Measurements from ENCODE around the gene ESYT3. TPM values are rescaled to one million over a fixed set of nuclear protein-coding genes. Genes with fewer than 3 reads are reported as not detected.

ESYT3 gene, protein sequence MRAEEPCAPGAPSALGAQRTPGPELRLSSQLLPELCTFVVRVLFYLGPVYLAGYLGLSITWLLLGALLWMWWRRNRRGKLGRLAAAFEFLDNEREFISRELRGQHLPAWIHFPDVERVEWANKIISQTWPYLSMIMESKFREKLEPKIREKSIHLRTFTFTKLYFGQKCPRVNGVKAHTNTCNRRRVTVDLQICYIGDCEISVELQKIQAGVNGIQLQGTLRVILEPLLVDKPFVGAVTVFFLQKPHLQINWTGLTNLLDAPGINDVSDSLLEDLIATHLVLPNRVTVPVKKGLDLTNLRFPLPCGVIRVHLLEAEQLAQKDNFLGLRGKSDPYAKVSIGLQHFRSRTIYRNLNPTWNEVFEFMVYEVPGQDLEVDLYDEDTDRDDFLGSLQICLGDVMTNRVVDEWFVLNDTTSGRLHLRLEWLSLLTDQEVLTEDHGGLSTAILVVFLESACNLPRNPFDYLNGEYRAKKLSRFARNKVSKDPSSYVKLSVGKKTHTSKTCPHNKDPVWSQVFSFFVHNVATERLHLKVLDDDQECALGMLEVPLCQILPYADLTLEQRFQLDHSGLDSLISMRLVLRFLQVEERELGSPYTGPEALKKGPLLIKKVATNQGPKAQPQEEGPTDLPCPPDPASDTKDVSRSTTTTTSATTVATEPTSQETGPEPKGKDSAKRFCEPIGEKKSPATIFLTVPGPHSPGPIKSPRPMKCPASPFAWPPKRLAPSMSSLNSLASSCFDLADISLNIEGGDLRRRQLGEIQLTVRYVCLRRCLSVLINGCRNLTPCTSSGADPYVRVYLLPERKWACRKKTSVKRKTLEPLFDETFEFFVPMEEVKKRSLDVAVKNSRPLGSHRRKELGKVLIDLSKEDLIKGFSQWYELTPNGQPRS
- 0.61 and 1.2 TPM in 2 replicates for total RNA-seq

DNA sequence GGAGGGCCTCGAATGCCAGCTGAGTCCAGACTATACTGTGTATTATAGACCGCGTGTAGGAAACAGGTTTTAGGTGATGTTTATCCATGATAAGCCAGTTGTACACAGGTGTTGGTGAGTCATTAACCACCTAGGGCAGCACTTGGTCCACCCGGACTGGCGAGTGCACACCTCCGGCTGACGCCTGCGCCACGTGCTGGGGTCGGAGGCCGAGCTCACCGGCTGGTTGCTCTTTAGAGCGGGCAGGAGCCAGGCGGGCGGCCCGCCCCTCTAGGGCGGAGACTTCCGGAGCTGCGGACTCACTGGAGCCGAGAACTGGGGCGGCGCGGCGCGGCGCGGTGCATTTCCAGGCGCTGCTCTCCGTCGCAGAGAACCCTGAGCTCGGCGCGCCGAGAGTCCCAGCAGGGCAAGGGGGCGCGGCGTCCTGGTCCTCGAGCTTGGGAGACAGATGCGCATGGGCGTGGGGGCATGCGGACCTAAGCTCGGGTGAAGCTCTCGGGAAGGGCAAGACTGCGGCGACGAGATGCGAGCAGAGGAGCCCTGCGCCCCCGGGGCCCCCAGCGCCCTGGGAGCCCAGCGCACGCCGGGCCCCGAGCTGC lies at the start of gene ESYT3:
ESYT3 (plus strand) TSS at position 341 of the 599 bp plus-strand sequence; CDS start at position 524, 183 bp downstream.
- intact Hi-C loops (cut with micrococcal nuclease): loop anchor here (10.0 kb wide), 1 partner anchor 250 kb away; the partner anchor contains the start of gene ARMC8

DNA sequence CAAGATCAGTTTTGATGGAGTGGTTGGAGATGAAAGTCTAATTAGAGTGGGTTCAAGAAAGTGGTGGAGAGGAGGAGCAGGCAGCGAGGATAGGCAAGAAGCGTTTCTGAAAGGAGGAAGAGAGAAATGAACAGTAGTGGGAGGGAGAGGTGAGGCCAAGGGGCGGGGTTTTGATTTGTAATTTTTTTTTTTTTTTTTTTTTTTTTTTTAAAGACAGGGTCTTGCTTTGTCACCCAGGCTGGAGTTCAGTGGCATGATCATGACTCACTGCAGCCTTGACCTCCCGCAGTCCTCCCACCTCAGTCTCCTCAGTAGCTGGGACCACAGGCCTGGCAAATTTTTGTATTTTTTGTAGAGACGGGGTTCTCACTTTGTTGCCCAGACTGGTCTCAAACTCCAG lies 49.4 kb upstream of the ESYT3 start:
- intact Hi-C loops (cut with micrococcal nuclease): no loop called here

DNA sequence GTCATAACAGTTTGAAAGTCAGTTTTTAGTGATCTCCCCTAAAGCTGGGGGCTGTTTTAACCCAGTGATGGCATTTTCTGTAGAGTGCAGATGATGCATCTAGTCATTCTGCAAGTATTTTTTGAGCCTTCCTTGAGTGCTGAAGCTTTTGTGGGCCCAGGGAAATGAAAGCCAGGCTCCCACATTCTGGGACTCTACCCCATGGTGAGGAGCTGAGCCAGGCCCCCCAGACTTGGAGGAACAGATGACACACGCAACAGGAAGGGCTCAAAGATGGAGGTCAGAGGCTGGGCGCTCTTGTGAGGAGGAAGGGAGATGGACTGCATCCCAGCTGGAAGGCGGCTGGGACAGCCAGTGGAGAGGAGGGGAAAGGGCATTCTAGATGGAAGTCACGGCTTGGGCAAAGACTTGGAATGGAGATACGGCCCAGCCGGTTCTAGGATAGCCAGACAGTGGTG lies 45.2 kb upstream of the ESYT3 start:
- intact Hi-C loops (cut with micrococcal nuclease): no loop called here

DNA sequence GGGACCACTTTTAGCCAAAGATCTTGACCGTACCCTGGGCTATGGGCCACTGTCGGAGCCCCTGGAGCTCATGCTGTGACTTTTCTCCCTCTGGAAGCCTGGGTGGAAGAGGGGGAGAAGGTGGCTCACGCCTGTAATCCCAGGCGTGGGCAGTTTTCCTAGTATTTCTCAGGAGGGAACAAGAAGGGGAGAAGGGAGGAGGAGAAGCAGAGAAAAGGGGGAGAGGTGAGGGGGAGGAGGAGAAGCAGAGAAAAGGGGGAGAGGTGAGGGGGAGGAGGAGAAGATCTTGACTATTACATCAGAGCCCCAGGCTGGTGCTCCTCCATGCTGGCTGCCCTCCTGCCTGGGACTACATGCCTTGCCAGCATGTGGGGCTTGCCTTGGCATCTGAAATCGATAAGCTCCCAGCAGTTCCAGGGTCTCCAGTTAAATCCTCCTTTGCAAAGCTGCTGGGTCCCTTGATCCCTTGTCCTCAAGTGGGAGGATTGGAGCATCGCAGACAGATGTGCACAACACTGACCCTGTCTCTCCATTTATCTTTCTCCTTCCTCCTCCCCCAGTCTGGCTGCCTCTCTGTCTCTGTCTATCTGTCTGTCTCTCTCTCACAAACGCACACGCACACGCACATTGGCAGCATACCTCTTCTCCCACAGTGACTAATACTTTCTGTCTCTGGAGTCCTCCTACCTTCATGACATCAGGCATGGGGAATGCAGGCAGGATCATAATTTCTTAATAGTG lies 44.4 kb upstream of the ESYT3 start:
- intact Hi-C loops (cut with micrococcal nuclease): no loop called here

DNA sequence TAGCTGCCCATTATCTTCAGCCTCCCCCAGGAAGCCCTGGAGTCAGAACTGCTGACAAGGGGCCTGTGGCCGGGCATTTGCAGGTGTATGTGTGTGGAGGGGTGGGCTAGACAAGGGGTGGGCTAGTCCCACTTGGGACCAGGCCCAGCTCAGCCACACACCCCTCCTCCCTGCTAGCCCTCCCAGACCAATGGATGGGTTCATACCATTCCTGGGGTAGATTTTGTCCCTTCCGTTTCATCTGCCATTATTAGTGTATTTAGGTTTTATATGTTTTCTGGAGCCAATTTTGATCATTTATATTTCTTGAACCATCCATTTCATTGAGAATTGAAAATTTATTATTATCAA lies 43.9 kb upstream of the ESYT3 start:
- intact Hi-C loops (cut with micrococcal nuclease): no loop called here

DNA sequence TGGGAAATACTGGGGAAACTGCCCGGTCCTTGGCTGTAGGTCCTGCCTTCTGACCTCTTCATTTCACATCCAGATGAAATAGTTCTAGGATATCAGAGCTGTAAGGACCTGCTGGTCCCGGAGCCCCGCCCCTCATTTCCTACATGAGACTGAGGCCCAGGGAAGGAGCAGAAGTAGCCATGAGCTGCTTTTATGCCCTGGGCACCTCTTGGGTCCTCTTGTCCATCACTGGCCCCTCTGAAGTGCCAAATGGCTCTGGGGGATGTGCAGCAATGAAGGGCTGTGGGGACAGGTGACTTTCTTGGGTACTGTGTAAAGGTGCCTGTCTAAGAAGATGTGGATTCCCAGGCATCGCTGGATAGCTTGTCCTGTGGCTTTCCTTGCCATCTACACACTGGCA lies 40.3 kb upstream of the ESYT3 start:
- intact Hi-C loops (cut with micrococcal nuclease): no loop called here

DNA sequence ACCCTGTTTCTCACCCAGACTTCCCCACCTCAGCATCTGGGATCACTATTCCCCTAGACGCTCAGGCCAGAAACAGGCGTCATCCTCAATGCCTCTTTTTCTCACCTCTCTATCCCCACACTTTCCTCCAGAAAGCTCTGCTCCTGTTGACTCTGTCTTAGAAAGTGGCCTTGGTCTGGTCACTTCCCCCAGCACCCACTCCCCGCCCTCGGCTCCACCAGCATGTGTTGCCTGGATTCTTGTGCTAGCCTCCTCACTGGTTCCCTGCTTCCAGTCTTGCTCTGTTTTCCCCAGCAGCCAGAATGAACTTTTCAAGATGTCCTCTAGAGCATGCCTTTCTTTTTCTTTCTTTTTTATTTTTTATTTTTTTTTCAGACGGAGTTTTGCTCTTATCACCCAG lies 39.7 kb upstream of the ESYT3 start:
- intact Hi-C loops (cut with micrococcal nuclease): no loop called here

DNA sequence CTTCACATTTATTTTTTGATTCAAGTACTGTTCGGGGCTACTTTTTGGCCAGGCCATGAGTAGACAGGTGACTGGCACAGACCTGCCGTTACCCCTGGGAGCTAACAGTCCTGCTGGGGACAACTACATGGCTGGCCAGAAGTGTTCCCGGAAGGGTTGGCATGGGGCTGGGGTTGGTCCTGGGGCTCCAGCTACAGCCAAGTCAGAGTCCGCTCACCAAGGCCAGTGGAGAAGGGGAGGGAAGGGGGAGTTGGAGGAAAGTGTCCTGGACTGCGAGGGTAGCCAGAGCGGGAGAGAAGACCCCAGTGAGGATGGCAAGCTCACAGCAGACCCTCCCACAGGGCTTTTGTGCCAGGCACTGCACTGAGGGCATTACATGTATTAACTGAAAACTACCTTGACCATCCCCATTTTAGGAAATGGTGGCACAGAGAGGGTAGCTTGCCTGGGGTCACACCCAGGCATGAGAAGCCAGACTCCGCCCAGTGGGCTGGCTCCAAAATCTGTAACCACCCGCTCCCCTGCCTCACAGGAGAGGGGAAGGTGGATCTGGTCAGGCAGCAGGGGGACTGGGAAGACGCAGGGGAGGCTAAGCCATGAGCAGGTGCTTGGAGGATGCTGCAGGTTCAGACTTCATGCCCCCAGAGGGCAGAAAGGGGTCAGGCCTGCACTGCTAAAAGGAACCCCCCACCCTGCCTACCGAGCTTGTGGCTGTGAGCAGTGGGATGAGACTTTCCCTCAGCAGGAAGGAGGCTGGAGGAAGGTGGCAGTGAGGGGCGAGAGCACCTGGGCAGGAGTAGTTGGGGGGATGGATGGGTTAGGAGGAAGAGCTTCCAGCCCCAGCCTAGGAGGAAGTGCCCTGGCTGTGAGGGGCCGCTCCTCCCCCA lies 38.3 kb upstream of the ESYT3 start:
- intact Hi-C loops (cut with micrococcal nuclease): no loop called here

DNA sequence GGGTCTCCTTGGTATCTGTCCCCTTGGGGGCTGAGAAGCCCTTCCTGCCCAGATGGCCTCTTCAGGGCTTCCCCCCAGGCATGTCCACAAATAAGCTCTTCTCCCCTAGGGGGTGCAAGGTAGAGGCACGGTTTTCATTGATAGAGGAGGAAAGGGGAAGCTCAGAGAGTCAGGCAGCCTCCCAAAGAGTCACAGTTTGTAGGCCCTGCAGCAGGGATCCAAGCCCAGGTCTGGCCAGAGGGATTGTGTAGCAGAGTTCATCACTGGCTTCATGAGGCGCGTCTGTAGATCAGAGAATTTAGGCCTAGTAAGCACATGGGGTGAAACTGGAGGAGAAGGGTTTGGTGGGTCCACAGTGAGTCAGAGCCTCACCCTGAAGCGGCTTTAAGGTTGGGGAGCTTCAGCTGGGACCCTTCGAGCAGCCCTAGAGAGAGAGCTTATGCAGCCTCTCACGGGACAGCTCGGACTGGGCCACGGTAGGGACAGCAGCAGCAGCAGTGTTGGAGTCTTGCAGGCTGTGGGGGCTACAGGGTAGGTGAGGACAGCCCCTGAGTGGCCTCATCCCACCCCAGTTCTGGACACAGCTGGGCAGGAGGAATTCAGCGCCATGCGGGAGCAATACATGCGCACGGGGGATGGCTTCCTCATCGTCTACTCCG lies 37.5 kb upstream of the ESYT3 start:
- intact Hi-C loops (cut with micrococcal nuclease): no loop called here

DNA sequence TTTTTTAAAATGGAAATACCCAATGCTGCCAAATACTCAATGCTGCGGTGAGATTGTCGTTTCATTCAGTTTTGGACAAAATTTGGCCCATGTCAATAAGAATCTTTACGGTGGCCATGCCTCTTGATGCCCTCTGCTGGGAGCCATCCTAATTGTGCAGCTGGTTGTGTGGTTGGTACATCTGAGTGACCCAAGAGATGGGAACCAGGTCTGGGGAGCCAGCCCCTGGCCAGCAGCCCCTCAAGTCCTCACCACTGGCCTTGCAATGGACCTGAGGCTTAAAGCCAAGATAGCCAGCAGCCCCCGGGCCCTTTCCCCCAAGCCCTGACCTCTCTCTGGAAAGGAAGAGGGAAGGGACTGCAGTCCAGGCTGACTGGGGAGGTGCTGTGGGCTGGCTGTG lies 36.4 kb upstream of the ESYT3 start:
- intact Hi-C loops (cut with micrococcal nuclease): no loop called here

DNA sequence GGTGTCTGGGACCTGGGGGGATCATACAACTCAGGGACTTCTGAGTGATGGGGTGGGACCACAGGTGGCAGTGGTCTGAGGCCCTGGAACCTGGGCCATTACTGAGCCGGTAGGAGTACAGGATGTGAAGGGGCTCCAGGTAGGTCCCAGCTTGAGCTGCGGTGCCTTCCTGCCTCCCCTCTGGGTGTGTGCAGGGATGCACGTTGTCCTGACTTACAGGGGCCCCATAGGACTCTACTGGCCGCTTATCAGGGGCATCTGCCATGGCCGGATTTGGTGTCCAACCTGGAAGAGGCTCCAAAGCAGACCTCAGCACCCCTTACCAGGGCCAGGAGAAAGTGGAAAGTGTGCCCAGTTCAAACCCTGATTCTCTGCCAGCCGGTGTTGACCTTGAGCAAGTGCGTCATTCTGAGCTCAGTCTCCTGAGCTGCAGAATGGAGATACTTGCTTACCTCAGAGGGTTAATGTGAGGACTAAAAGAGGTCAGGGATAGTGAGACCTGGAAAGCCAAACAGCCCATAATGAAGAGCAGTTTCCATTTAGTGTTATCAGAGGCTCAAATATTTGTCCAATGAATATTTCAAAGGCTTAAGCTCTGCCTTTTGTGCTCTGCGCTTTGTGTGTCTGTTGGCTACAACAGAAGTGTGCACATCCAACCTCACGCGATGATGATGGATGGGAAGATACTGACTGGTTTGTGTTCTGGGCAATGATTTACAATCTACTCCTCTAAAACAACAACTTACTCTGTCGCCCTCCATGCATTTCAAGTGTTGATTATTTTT lies 35.4 kb upstream of the ESYT3 start:
- intact Hi-C loops (cut with micrococcal nuclease): no loop called here

DNA sequence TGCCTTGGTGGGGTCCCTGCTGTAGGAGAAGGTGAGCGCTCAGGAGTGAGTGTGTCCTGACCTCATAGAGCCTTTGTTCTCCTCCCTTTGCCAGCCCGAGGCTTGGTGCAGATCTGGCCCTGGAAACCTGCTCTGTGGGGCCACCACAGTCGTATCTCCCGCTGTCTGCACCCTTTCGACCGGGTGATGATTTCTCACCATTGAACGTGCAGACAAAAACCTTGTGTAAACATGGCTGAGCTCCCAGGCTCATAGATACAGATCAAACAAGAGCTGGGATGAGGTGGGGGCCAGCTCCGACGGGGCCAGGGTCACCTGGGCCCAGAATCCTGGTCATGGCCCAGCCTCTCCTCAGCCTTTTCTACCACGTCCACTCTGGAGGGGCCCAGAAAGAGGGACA lies 34.6 kb upstream of the ESYT3 start:
- intact Hi-C loops (cut with micrococcal nuclease): no loop called here

DNA sequence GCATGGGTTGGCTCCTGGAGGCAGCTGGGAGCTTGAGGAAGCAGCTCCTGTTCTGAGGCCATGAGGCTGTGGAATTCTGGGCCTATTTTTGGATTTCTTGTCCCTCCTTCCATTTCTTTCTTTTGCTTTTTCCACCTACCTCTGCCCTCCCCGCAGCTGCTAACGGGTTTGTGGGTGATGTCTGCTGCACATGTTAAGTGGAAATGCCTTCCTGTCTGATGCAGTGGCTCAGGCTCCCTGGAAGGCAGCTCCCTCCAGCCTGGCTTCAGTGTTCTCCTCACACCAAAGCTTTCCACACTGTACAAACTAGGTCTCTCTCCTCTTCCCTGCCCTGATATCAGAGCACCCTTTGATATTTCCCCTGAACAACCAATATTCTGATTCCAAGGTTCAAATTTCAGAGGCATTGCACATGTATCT lies 33.8 kb upstream of the ESYT3 start:
- intact Hi-C loops (cut with micrococcal nuclease): no loop called here

DNA sequence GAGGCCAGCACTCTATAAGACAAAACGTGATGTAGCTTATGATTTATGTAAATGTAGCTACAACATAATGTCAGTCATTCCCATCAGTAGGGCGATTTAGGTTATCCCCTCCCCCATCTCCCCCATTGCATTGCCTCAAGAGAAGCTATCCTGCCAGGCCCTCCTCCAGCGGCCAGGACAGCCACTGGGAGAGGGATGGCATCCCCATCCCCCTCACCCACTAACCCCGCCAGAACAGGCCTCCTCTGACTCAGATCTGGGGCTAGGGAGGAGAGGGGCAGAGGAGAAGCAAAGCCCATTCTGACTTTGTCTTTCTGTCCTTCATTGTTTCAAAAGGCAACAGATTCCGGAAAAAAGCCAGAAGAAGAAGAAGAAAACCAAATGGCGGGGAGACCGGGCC lies 32.6 kb upstream of the ESYT3 start:
- intact Hi-C loops (cut with micrococcal nuclease): no loop called here

DNA sequence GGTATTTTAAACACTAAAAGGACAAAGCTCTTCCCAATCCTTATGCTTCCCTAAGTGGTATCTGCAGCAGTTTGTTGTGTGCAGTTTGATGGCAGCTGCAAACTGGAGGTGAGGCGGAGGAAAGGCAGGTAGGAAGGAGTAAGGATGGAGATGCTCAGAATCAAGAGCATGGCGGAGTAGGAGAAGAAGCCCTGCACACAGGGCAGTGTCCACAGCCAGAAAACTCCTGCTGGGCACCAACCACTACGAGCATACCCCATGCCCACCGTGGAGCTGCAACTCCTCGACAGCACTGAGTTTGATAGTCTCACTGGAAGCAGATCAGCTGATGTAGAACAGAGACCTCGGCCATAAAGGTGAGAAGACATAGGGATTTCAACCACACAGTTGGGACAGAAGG lies 30.3 kb upstream of the ESYT3 start:
- intact Hi-C loops (cut with micrococcal nuclease): no loop called here

DNA sequence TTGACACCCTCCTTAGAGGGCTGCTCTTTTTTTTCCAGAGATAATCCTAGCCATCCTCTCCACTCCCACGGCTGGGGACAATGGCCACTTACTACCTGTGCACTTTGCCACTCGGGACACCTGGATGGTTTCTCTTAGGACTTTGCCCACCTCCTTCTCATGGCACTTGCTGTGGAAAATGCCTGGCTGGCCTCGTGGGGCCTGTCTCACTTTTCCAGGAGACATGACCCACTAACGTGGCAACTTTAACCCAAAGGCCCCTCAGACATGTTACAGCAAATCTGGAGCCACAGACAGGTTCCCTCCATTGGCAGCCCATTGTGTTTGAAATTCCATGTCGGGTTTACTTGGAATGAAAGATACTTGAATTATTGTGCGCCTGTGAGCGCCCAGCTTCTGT lies 29.4 kb upstream of the ESYT3 start:
- intact Hi-C loops (cut with micrococcal nuclease): no loop called here

DNA sequence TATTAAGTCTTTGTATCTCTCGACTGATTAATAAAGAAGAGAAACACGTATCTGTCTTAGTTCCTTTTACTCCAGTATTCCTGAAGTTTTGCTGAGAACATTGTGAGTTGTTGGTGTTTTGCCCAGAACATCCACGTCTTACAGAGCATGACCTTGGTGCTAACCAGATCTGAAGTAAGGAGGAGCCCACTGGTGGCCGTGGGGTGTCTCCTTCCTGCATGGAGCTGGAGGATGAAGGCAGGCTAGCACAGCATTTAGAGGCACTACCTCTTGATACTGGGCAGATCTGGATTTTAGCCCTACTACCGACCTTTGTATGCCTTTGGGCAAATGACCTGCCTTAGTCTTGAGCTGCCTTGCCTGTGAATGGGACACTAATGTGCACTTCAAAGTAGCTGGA lies 28.9 kb upstream of the ESYT3 start:
- intact Hi-C loops (cut with micrococcal nuclease): no loop called here

DNA sequence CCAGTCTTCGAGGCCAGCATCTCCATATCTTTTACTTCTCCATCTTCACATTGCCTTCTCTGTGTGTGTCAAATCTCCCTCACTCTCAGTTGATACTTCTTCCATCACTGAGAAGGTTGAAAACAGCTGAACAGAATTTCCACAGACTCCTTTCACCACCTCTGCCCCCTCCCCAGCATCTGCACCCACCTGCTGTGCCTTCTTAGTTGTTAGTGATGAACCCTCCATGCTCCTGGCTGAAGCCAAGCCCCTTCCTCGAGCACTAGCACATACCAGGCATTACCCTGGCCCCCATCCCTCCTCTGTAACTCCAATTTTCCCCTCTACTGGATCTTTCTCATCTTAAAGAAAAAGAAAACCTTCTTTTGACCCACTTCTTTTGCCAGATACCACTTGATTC lies 27.8 kb upstream of the ESYT3 start:
- intact Hi-C loops (cut with micrococcal nuclease): no loop called here
